ENCODE results near the gene CHGA.

CHGA gene

GRCh38 chr14:92984082-92984788 lies 61.3 kb downstream of the CHGA start:
- DNase-seq, result no peak
